HG02884 (cell line): ENCODE data around the gene TBC1D9B.
"Not testable (repeated sequence)": the region's sequence is repeated elsewhere in the genome, so short reads cannot be mapped to it uniquely, and the experiment has no call there.

Source experiments
- ATAC-seq: cut with Tn5 transposase; IDR thresholded peaks from one replicate; pipeline ENCODE4 v1.9.1; 2021; ENCODE audit warnings: mild to moderate bottlenecking, moderate library complexity; ENCODE audit not compliant: unreplicated experiment

Gene TBC1D9B

GRCh38 chr5:179840321-179840720, 67.4 kb downstream of the TBC1D9B start:
- ATAC-seq = no peak

GRCh38 chr5:179839328-179840256, 68.1 kb downstream of the TBC1D9B start:
- ATAC-seq = no peak

- ATAC-seq = no peak
Observed at GRCh38 chr5:179837076-179838011, 70.4 kb downstream of the TBC1D9B start.

- ATAC-seq = no peak
Observed at GRCh38 chr5:179836225-179837019, 71.3 kb downstream of the TBC1D9B start.

GRCh38 chr5:179834871-179835270, 72.8 kb downstream of the TBC1D9B start:
- ATAC-seq = not testable (repeated sequence)

GRCh38 chr5:179834120-179834519, 73.6 kb downstream of the TBC1D9B start:
- ATAC-seq = no peak

GRCh38 chr5:179833709-179834070, 74.0 kb downstream of the TBC1D9B start:
- ATAC-seq = no peak

GRCh38 chr5:179833056-179833708, 74.5 kb downstream of the TBC1D9B start:
- no peak for ATAC-seq

GRCh38 chr5:179832039-179832745, 75.5 kb downstream of the TBC1D9B start:
- ATAC-seq = no peak

- ATAC-seq = no peak
Observed at GRCh38 chr5:179830818-179831468, 76.8 kb downstream of the TBC1D9B start.

- no peak for ATAC-seq
Observed at GRCh38 chr5:179829732-179830435, 77.8 kb downstream of the TBC1D9B start.

- ATAC-seq = no peak
Observed at GRCh38 chr5:179828756-179829421, 78.8 kb downstream of the TBC1D9B start.

- no peak for ATAC-seq
Observed at GRCh38 chr5:179827680-179828079, 80.0 kb downstream of the TBC1D9B start.

GRCh38 chr5:179825655-179826182, 82.0 kb downstream of the TBC1D9B start:
- ATAC-seq = no peak

GRCh38 chr5:179824745-179825112, 83.0 kb downstream of the TBC1D9B start:
- ATAC-seq = no peak

- ATAC-seq = no peak
Observed at GRCh38 chr5:179823937-179824744, 83.6 kb downstream of the TBC1D9B start.

GRCh38 chr5:179822444-179822990, 85.2 kb downstream of the TBC1D9B start:
- ATAC-seq = no peak
